Neutrophil (primary cell): ENCODE results near the gene DDIT3.

ENCODE experiments used
- H3K27ac ChIP-seq: fragments of 200-600 bp; sonication (generic); 2 replicates; pipeline ENCODE4 v1.5.1; 2016; ENCODE audit warnings: mild to moderate bottlenecking, moderate library complexity
- H3K27me3 ChIP-seq: fragments of 200-600 bp; sonication (generic); 2 replicates; pipeline ENCODE4 v1.6.0; 2016; ENCODE audit warnings: mild to moderate bottlenecking
- H3K36me3 ChIP-seq: fragments of 200-600 bp; sonication (generic); 2 replicates; pipeline ENCODE4 v1.5.1; 2017
- H3K4me1 ChIP-seq, 2 experiments: fragments of 200-600 bp in 1 of 2; sonication (generic) in 1 of 2; 1 replicate in 1 of 2; 2 replicates in 1 of 2; pipeline versions ENCODE4 v1.5.1 to v1.6.1; 2013 to 2016; ENCODE audit warnings: low read depth in 1 of 2, low read length in 1 of 2, mild to moderate bottlenecking in 1 of 2, moderate library complexity in 1 of 2; ENCODE audit not compliant: control insufficient read depth in 1 of 2, insufficient read depth in 1 of 2
- H3K4me3 ChIP-seq, 2 experiments: fragments of 200-600 bp in 1 of 2; sonication (generic) in 1 of 2; 1 replicate in 1 of 2; 2 replicates in 1 of 2; pipeline ENCODE4 v1.5.1; 2013 to 2016; ENCODE audit warnings: low read depth in 1 of 2, low read length in 1 of 2, mild to moderate bottlenecking in 1 of 2, moderate library complexity in 1 of 2
- H3K9me3 ChIP-seq: fragments of 200-600 bp; sonication (generic); 2 replicates; pipeline ENCODE4 v1.5.1; 2016
- TF ChIP-seq, protein P1 (sequence below): fragments of 200-600 bp; sonication (generic); IDR thresholded peaks from 2 replicates; pipeline ENCODE4 v1.5.1; 2016; ENCODE audit warnings: antibody characterized with exemption

DDIT3 gene

DNA sequence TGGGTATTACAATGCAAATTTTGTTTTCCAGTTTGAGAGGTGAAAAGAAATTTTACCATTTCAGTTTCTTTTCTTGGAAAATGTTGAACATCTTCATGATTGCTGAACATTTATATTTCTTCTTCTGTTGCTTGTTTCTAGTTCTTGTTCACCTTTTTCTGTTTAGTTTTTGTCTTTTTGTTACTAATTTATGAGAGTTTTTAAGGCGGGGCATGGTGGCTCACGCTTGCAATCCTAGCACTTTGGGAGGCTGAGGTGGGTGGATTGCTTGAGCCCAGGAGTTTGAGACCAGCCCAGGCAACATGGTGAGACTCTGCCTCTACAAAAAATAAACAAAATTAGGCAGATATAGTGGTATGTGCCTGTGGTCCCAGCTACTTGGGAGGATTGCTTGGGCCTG is 40.2 kb upstream of the DDIT3 start:
- TF ChIP-seq, protein P1, sequence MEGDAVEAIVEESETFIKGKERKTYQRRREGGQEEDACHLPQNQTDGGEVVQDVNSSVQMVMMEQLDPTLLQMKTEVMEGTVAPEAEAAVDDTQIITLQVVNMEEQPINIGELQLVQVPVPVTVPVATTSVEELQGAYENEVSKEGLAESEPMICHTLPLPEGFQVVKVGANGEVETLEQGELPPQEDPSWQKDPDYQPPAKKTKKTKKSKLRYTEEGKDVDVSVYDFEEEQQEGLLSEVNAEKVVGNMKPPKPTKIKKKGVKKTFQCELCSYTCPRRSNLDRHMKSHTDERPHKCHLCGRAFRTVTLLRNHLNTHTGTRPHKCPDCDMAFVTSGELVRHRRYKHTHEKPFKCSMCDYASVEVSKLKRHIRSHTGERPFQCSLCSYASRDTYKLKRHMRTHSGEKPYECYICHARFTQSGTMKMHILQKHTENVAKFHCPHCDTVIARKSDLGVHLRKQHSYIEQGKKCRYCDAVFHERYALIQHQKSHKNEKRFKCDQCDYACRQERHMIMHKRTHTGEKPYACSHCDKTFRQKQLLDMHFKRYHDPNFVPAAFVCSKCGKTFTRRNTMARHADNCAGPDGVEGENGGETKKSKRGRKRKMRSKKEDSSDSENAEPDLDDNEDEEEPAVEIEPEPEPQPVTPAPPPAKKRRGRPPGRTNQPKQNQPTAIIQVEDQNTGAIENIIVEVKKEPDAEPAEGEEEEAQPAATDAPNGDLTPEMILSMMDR: no peak
- peaks cover 65% of the 10 kb centered on the region for H3K27me3 ChIP-seq
- H3K36me3 ChIP-seq: no peaks in the 10 kb centered on the region
- H3K27ac ChIP-seq: no peak overlapping the region
- no peaks in the 10 kb centered on the region for H3K4me1 ChIP-seq
- no peak overlapping the region for H3K4me3 ChIP-seq
- no peaks in the 10 kb centered on the region for H3K9me3 ChIP-seq

GRCh38 chr12:57558864-57559263 is 38.5 kb upstream of the DDIT3 start:
- no peaks in the 10 kb centered on the region for H3K4me1 ChIP-seq
- H3K36me3 ChIP-seq: no peaks in the 10 kb centered on the region
- no peak overlapping the region for H3K27ac ChIP-seq
- peaks cover 61% of the 10 kb centered on the region for H3K27me3 ChIP-seq
- no peak overlapping the region for H3K4me3 ChIP-seq
- no peaks in the 10 kb centered on the region for H3K9me3 ChIP-seq
- TF ChIP-seq, protein P1: no peak

GRCh38 chr12:57554897-57555296 is 34.6 kb upstream of the DDIT3 start:
- no peak overlapping the region for H3K4me3 ChIP-seq
- H3K36me3 ChIP-seq: no peaks in the 10 kb centered on the region
- H3K27me3 ChIP-seq: peaks cover 63% of the 10 kb centered on the region
- TF ChIP-seq, protein P1: no peak
- H3K4me1 ChIP-seq: peaks cover 4 to 5% of the 10 kb centered on the region in 2 experiments
- no peaks in the 10 kb centered on the region for H3K9me3 ChIP-seq
- no peak overlapping the region for H3K27ac ChIP-seq

- no peak overlapping the region for H3K4me3 ChIP-seq
- H3K27ac ChIP-seq: no peak overlapping the region
- peaks cover 5 to 9% of the 10 kb centered on the region in 2 experiments for H3K4me1 ChIP-seq
- no peaks in the 10 kb centered on the region for H3K36me3 ChIP-seq
- TF ChIP-seq, protein P1: no peak
- H3K9me3 ChIP-seq: no peaks in the 10 kb centered on the region
- H3K27me3 ChIP-seq: peaks cover 63% of the 10 kb centered on the region
These were observed 34.1 kb upstream of the DDIT3 start for GRCh38 chr12:57554453-57554852.

DNA sequence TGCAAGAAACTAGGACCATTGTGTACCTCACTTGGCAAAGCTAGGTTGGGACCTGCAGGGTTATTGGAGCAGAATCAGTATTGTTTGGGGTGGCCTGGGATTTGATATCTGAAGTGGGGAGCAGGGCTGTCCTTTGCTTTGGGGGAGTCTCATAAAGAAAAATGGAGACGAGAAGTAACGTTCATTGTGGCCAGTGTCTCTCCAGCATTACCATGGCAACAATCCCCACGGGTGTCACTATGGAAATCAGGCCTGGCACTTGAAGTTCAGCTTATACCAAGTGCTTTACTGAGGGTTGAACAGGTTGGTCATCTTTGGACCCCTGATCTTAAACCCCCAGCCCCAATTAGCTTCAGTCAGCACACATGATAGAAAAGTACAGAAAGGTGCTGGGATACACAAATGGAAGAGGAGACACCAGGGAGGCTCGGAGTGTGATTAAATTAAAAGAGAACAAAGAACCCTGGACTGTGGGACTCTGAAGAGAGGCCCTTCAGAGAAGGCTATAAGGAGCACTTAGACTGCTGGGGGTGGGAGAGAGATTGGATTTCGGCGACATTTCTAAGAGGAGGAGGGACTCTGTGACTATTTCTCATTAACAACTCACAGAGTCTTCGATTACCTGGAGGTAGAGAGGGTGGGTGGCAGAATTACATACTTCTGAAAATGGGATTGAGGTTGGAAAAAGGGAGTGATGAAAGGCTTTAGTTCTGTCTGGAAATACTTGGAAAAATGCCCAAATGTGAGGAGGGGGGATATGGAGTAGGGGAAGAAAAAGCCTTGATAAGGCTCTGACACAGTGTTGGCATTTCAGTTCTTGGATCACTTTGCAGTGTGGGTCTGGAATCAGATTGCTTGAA is 33.3 kb upstream of the DDIT3 start:
- no peak overlapping the region for H3K4me3 ChIP-seq
- H3K36me3 ChIP-seq: no peaks in the 10 kb centered on the region
- peaks cover 72% of the 10 kb centered on the region for H3K27me3 ChIP-seq
- no peak overlapping the region for H3K27ac ChIP-seq
- TF ChIP-seq, protein P1: no peak
- H3K4me1 ChIP-seq: peaks cover 5 to 10% of the 10 kb centered on the region in 2 experiments
- H3K9me3 ChIP-seq: no peaks in the 10 kb centered on the region
